Omental fat pad (tissue), 4 donors: ENCODE measurements around the gene SUCNR1. TPM values are rescaled to one million over a fixed set of nuclear protein-coding genes. Genes with fewer than 3 reads are reported as not detected.

ENCODE experiments used
- ATAC-seq: fragments of 150-250 bp; one replicate; pipeline ENCODE4 v1.9.1; 2016; ENCODE audit warnings: mild to moderate bottlenecking, moderate library complexity; ENCODE audit not compliant: low FRiP score
- DNase-seq: peaks from one replicate; pipeline ENCODE4 v3.0.0-alpha.2; 2019; ENCODE audit warnings: low spot score
- total RNA-seq, 4 donors: library from RNA; depleted of rRNA; stranded (reverse); fragments of >200 nt; gene quantifications; one replicate each; pipeline ENCODE4 v1.1.0, GENCODE V29; 2016
- TF ChIP-seq, protein P1 (sequence below), 3 donors: fragments of 450-650 bp; IDR thresholded peaks; one replicate each; pipeline ENCODE4 v1.5.1; 2016 to 2017; ENCODE audit warnings: antibody characterized with exemption in 3 of 3, mild to moderate bottlenecking in 3 of 3, moderate library complexity in 2 of 3

The SUCNR1 gene
- total RNA-seq, 4 donors from 2014 or later = 1.1 to 2.8 (median 2.5) TPM

- DNase-seq = no peak
- TF ChIP-seq, protein P1, sequence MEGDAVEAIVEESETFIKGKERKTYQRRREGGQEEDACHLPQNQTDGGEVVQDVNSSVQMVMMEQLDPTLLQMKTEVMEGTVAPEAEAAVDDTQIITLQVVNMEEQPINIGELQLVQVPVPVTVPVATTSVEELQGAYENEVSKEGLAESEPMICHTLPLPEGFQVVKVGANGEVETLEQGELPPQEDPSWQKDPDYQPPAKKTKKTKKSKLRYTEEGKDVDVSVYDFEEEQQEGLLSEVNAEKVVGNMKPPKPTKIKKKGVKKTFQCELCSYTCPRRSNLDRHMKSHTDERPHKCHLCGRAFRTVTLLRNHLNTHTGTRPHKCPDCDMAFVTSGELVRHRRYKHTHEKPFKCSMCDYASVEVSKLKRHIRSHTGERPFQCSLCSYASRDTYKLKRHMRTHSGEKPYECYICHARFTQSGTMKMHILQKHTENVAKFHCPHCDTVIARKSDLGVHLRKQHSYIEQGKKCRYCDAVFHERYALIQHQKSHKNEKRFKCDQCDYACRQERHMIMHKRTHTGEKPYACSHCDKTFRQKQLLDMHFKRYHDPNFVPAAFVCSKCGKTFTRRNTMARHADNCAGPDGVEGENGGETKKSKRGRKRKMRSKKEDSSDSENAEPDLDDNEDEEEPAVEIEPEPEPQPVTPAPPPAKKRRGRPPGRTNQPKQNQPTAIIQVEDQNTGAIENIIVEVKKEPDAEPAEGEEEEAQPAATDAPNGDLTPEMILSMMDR (IDR thresholded peaks at IDR 0.05) = no peak
- ATAC-seq = no peak
These were observed 43.3 kb downstream of the SUCNR1 start for GRCh38 chr3:151916781-151917180.

DNA sequence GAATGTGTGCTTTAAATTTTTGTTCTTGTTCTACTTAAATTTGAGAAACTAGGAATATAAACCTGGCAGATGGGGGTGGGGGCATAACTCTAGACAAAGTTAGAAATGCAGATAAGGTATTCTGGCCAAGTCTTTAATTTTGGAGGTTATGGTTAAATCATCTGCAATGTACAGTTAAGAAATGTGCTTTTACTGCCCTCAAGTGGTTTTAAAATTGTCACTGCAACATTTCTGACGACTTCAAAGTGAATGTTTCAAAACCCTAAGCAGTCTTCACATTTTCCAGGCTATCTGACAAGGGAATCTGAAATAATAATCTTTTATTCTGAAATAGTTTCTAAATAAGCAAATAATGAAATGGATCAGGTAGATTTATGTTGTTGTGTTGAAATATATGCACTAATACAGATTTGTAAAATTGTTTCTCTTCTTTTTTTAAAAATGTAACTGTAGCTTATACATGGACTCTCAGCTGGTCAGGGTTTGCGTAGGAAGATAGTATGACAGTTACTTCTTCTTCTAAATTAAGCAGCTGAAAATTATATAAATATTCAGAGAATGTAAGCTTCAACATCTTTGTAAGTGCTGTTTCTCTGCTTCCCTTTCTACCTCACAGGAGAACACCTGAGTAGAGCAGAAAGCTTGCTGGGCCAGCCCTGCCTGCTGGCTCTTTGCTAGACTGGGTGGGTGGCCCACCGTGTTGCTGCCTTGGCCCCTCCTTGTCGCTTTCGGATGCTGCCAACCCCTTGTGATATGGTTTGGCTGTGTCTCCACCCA, 45.0 kb downstream of the SUCNR1 start:
- TF ChIP-seq, protein P1 (IDR thresholded peaks at IDR 0.05) = no peak
- ATAC-seq (peak; percentile 63), DNase-seq (no peak)

- DNase-seq (no peak), ATAC-seq (no peak)
- TF ChIP-seq, protein P1 (IDR thresholded peaks at IDR 0.05) = no peak
These were observed 45.5 kb downstream of the SUCNR1 start for GRCh38 chr3:151919030-151919328.

- ATAC-seq (no peak), DNase-seq (no peak)
- TF ChIP-seq, protein P1 (IDR thresholded peaks at IDR 0.05) = no peak
These were observed 46.0 kb downstream of the SUCNR1 start for GRCh38 chr3:151919446-151919845.

GRCh38 chr3:151923901-151924300, 50.5 kb downstream of the SUCNR1 start:
- ATAC-seq (no peak), DNase-seq (no peak)

DNA sequence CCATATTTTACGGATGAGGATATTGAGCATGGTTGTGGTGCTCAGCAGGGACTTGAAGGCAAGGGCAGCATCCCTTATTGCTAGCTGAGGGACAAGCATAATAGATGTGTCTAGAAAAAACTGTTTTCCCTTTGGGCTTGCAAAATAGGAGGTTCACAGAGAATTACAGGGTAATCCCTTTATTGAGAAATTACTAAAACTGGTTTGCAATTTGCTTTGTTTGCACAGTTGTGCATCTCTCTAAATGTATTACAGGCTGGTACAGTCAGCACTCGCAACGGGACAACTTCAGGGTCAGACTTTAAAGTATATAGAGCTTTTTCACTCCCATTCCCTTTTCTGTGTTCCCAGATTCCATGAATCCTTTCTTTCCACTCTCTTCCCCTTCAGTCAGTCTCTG, 51.3 kb downstream of the SUCNR1 start:
- ATAC-seq (no peak), DNase-seq (no peak)
- TF ChIP-seq, protein P1 (IDR thresholded peaks at IDR 0.05) = no peak

More at GRCh38 chr3:151923901-151924300, 50.5 kb downstream of the SUCNR1 start:
- TF ChIP-seq, protein P1 (IDR thresholded peaks at IDR 0.05) = no peak

- ATAC-seq (no peak), DNase-seq (no peak)
- TF ChIP-seq, protein P1 (IDR thresholded peaks at IDR 0.05) = no peak
These were observed 52.0 kb downstream of the SUCNR1 start for GRCh38 chr3:151925419-151925818.
